ENCODE measurements around the gene COL5A2.

Gene COL5A2

DNA sequence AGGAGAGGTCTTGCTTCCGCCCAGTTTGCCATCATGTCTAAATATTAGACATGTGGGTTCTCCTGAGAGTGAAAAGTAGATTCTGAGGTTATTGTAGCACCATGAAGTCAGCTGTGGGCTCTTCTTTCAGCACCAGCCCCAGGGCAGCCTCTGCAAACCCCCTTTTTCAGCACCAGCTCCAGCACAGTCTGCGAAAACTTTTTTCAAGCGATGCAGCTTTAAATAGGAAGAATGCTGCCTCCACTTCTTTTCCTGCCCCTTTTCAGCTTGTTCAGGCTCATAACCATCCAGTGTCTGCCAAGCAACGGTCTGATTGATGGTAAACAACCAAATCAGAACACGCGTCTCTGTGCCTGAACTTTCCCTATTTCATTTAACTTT lies at the start of gene COL5A2:
Gene COL5A2, minus strand, starts transcription at position 192 of the 381 bp plus-strand sequence. Its CDS starts 157 bp downstream, at position 35.
- H3K4me3 ChIP-seq (replicated peaks; ENCODE audit: low read depth, low read length), result peak within 1 kb of the TSS; percentile 89
- TF ChIP-seq, protein P1, sequence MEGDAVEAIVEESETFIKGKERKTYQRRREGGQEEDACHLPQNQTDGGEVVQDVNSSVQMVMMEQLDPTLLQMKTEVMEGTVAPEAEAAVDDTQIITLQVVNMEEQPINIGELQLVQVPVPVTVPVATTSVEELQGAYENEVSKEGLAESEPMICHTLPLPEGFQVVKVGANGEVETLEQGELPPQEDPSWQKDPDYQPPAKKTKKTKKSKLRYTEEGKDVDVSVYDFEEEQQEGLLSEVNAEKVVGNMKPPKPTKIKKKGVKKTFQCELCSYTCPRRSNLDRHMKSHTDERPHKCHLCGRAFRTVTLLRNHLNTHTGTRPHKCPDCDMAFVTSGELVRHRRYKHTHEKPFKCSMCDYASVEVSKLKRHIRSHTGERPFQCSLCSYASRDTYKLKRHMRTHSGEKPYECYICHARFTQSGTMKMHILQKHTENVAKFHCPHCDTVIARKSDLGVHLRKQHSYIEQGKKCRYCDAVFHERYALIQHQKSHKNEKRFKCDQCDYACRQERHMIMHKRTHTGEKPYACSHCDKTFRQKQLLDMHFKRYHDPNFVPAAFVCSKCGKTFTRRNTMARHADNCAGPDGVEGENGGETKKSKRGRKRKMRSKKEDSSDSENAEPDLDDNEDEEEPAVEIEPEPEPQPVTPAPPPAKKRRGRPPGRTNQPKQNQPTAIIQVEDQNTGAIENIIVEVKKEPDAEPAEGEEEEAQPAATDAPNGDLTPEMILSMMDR (IDR thresholded peaks at IDR 0.05; ENCODE audit: low read length, missing control alignments), result no peak
- DNase-seq (ENCODE audit: low read depth), result peak; percentile 96

GRCh38 chr2:189226017-189226416 lies 46.5 kb upstream of the COL5A2 start:
- DNase-seq (ENCODE audit: low read depth), result no peak
- TF ChIP-seq, protein P1 (IDR thresholded peaks at IDR 0.05; ENCODE audit: low read length, missing control alignments), result no peak

GRCh38 chr2:189225032-189225431 lies 45.5 kb upstream of the COL5A2 start:
- TF ChIP-seq, protein P1 (IDR thresholded peaks at IDR 0.05; ENCODE audit: low read length, missing control alignments), result no peak
- H3K4me3 ChIP-seq (replicated peaks; ENCODE audit: low read depth, low read length), result no peak overlapping the region
- no peak for DNase-seq (ENCODE audit: low read depth)

More at GRCh38 chr2:189226017-189226416, 46.5 kb upstream of the COL5A2 start:
- no peak overlapping the region for H3K4me3 ChIP-seq (replicated peaks; ENCODE audit: low read depth, low read length)

DNA sequence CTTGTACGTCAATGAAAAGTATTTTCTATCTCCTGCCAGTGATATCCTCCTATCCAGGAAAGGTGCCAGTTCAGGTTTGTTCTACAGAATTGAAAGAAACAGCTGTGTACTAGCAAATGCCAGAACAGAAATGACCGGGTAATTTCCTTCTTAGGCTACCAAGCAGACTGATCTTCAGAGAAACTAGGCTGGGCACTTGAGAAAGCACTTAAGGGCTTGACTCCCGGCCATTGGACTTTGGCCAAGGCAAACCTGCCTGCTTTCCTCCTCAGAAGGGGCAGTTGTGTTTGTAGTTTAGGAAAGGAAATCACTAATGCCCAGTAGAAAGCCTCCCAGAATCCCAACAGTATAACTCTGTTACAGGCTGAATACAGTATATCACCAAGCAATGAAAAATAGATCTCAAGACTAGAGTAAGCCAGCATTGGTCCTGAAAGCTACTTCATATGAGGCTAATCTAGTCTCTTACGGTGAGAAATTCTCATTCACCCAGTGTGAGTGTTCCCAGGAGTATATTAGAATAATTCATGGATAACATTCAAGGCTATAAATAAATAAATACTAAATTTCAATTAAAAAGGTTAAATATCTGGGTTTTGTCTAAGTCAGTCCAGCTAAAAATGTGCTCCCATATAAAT lies 43.0 kb upstream of the COL5A2 start:
- TF ChIP-seq, protein P1 (IDR thresholded peaks at IDR 0.05; ENCODE audit: low read length, missing control alignments), result no peak
- H3K4me3 ChIP-seq (replicated peaks; ENCODE audit: low read depth, low read length), result no peak overlapping the region

GRCh38 chr2:189221811-189222467 lies 42.4 kb upstream of the COL5A2 start:
- H3K4me3 ChIP-seq (replicated peaks; ENCODE audit: low read depth, low read length), result no peak overlapping the region
- TF ChIP-seq, protein P1 (IDR thresholded peaks at IDR 0.05; ENCODE audit: low read length, missing control alignments), result no peak
- DNase-seq (ENCODE audit: low read depth), result no peak

More for the DNA sequence above, 43.0 kb upstream of the COL5A2 start:
- peak; percentile 56 for DNase-seq (ENCODE audit: low read depth)

DNA sequence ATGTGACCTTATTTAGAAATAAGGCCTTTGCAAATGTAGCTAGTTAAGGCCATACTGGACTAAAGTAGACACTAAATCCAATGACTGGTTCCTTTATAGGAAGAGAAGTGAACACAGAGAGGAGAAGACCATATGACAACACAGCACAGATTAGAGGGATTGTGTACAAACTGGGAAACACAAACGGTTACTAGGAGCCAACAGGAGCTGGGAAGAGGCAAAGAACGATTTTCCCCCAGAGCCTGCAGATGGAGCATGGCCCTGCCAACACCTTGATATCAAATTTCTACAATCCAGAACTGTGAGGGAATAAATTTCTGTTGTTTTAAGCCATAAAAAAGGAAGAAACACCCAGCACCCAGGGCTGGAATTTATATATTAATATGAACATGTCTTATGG lies 38.7 kb upstream of the COL5A2 start:
- TF ChIP-seq, protein P1 (IDR thresholded peaks at IDR 0.05; ENCODE audit: low read length, missing control alignments), result no peak
- DNase-seq (ENCODE audit: low read depth), result peak; percentile 46
- no peak overlapping the region for H3K4me3 ChIP-seq (replicated peaks; ENCODE audit: low read depth, low read length)

All from fibroblast of pulmonary artery (primary cell).